HS-27A (cell line): Measurements from ENCODE around the gene CEP97.
"Not testable (repeated sequence)": the region's sequence is repeated elsewhere in the genome, so short reads cannot be mapped to it uniquely, and the experiment has no call there.

Experiments
- DNase-seq: peaks from one replicate; pipeline ENCODE4 v3.0.0-alpha.2; 2012; ENCODE audit warnings: low read depth, missing footprints

The CEP97 gene

GRCh38 chr3:101703169-101703568 lies 21.2 kb upstream of the CEP97 start:
- DNase-seq, result no peak

GRCh38 chr3:101704639-101705038 lies 19.8 kb upstream of the CEP97 start:
- DNase-seq, result not testable (repeated sequence)

GRCh38 chr3:101709126-101709525 lies 15.3 kb upstream of the CEP97 start:
- DNase-seq, result no peak

GRCh38 chr3:101718455-101718854 lies 6.0 kb upstream of the CEP97 start:
- no peak for DNase-seq

GRCh38 chr3:101719604-101720185 lies 4.7 kb upstream of the CEP97 start:
- DNase-seq, result no peak

GRCh38 chr3:101720851-101721840 lies 3.3 kb upstream of the CEP97 start:
- DNase-seq, result no peak

- no peak for DNase-seq
Measured at GRCh38 chr3:101722394-101723173, 1.8 kb upstream of the CEP97 start.

GRCh38 chr3:101725194-101725889 lies 928 bp downstream of the CEP97 start:
- DNase-seq, result no peak

- DNase-seq, result no peak
Measured at GRCh38 chr3:101725890-101726275, 1.5 kb downstream of the CEP97 start.

- DNase-seq, result no peak
Measured at GRCh38 chr3:101729586-101729985, 5.2 kb downstream of the CEP97 start.

- no peak for DNase-seq
Measured at GRCh38 chr3:101730839-101731238, 6.4 kb downstream of the CEP97 start.

- no peak for DNase-seq
Measured at GRCh38 chr3:101732240-101732641, 7.8 kb downstream of the CEP97 start.

- DNase-seq, result no peak
Measured at GRCh38 chr3:101735833-101736232, 11.4 kb downstream of the CEP97 start.

- DNase-seq, result not testable (repeated sequence)
Measured at GRCh38 chr3:101741914-101742313, 17.5 kb downstream of the CEP97 start.

GRCh38 chr3:101744811-101745210 lies 20.4 kb downstream of the CEP97 start:
- no peak for DNase-seq

GRCh38 chr3:101745934-101746333 lies 21.5 kb downstream of the CEP97 start:
- DNase-seq, result not testable (repeated sequence)

GRCh38 chr3:101753386-101754113 lies 29.1 kb downstream of the CEP97 start:
- not testable (repeated sequence) for DNase-seq

GRCh38 chr3:101758224-101758623 lies 33.8 kb downstream of the CEP97 start:
- no peak for DNase-seq

- DNase-seq, result no peak
Measured at GRCh38 chr3:101762041-101762646, 37.7 kb downstream of the CEP97 start.

- DNase-seq, result not testable (repeated sequence)
Measured at GRCh38 chr3:101777745-101778281, 53.4 kb downstream of the CEP97 start.
